ENCODE results near the gene RB1.

DNA sequence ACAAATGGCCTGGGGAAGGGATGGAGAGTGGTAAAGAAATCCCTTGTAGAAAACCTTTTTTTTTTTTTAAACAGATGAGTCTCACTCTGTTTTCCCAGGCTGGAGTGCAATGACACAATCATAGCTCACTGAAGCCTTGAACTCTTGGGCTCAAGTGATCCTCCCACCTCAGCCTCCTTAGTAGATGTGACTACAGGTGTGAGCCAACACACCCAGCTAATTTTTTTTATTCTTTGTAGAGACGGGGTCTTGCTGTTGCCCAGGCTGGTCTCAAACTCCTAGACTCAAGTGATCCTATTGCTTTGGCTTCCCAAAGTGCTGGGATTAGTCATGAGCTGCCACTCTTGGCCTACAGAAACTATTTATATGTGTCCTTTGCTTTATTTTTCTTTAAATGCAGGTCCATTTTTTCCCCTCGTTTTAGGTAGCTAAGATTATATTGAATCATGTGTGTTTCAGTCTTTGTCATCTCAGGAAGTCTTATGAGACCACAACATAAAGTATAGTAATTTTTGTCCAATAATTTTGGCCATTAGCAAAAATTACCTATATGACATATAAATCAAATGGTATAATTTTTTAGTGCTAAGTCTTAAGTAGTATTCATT, 98.9 kb downstream of the RB1 start:
- TF ChIP-seq POLR2A (IDR thresholded peaks at IDR 0.05) = no peak
- TF ChIP-seq, protein P1, sequence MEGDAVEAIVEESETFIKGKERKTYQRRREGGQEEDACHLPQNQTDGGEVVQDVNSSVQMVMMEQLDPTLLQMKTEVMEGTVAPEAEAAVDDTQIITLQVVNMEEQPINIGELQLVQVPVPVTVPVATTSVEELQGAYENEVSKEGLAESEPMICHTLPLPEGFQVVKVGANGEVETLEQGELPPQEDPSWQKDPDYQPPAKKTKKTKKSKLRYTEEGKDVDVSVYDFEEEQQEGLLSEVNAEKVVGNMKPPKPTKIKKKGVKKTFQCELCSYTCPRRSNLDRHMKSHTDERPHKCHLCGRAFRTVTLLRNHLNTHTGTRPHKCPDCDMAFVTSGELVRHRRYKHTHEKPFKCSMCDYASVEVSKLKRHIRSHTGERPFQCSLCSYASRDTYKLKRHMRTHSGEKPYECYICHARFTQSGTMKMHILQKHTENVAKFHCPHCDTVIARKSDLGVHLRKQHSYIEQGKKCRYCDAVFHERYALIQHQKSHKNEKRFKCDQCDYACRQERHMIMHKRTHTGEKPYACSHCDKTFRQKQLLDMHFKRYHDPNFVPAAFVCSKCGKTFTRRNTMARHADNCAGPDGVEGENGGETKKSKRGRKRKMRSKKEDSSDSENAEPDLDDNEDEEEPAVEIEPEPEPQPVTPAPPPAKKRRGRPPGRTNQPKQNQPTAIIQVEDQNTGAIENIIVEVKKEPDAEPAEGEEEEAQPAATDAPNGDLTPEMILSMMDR (IDR thresholded peaks at IDR 0.05) = no peak
